Forelimb muscle (tissue), 1 donor: ENCODE measurements around the gene DDX51. TPM values are rescaled to one million over a fixed set of nuclear protein-coding genes. Genes with fewer than 3 reads are reported as not detected.
"Not testable (repeated sequence)": the region's sequence is repeated elsewhere in the genome, so short reads cannot be mapped to it uniquely, and the experiment has no call there.

Experiments used
- DNase-seq: peaks from one replicate; pipeline ENCODE4 v3.0.0-alpha.2; 2013; ENCODE audit warnings: low read depth
- polyA plus RNA-seq: library from polyadenylated mRNA; unstranded; fragments of 120-200 nt; gene quantifications from one replicate; pipeline ENCODE4 v1.2.1, GENCODE V29; 2013; ENCODE audit not compliant: insufficient read length

DDX51 gene
- polyA plus RNA-seq, 1 donor = 12.9 TPM

DNA sequence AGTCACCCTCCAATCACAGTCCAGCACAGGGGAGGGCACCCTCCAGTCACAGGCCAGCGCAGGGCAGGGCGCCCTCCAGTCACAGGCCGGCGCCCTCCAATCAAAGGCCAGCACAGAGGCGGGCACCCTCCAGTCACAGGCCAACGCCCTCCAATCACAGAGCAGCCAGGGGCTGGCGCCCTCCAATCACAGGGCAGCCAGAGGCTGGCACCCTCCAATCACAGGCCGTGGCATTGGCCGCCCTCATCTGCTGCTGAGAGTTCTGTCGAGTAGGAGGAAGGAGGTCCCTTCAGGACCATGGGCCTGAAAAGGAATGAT is 26.6 kb downstream of the DDX51 start:
- DNase-seq = no peak

- DNase-seq = no peak
Measured at GRCh38 chr12:132116709-132117557, 27.2 kb downstream of the DDX51 start.

- DNase-seq = no peak
Measured at GRCh38 chr12:132115500-132115899, 28.6 kb downstream of the DDX51 start.

GRCh38 chr12:132114667-132115066 is 29.5 kb downstream of the DDX51 start:
- no peak for DNase-seq

GRCh38 chr12:132111654-132112304 is 32.3 kb downstream of the DDX51 start:
- DNase-seq = no peak

DNA sequence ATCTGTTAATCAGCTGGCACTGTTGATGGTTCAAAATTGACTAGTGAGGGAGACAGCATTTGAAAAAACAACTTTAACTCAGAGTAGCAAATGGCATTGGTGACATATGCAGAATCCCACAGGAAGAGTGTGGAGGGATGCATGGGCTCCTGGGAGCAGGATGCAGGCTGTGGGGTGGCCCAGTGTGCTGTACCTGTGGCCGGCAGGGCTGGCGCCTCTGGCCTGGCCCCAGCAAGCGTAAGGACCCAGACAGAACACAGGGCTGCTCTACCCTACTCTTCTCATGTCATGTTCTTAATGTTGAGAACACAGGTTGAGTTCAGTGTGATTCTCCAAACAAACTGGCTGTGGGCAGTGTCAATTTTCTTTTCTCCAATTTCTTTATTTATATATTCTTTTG is 33.4 kb downstream of the DDX51 start:
- no peak for DNase-seq

DNA sequence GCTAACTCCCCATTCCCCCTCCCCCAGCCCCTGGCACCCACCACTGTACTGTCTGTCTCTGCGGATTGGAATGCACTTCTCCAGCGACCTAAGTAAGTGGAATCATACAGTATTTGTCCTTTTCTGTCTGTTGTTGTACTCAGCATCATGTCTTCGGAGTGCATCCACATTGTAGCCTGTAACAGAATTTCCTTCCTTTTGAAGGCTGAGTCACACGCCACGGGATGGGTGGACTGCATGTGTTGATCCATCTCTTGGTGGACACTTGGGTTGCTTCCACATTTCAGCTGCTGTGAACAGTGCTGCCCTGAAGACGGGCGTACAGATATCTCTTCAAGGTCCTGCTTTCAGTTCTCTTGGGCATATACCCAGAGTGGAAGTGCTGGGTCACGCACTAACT is 34.4 kb downstream of the DDX51 start:
- DNase-seq = no peak

GRCh38 chr12:132108211-132108832 is 35.8 kb downstream of the DDX51 start:
- no peak for DNase-seq

GRCh38 chr12:132106921-132107320 is 37.2 kb downstream of the DDX51 start:
- no peak for DNase-seq

GRCh38 chr12:132105467-132105866 is 38.7 kb downstream of the DDX51 start:
- no peak for DNase-seq

GRCh38 chr12:132103542-132104308 is 40.4 kb downstream of the DDX51 start:
- no peak for DNase-seq

DNA sequence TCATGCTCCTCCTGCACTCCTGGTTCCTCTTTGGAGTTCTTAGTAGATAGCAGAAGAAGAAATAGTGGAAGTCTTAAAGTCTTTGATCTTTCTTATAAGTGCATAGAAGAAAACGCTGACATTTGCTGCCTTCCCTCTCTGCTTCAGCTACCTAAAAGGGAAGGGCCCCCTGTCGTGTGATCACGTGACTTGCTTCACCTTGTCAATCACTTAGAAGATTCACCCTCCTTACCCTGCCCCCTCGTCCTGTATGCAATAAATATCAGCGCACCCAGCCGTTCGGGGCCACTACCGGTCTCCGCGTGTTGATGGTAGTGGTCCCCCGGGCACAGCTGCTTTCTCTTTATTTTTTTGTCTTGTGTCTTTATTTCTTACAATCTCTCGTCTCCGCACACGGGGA is 41.0 kb downstream of the DDX51 start:
- DNase-seq = not testable (repeated sequence)

GRCh38 chr12:132102297-132102696 is 41.8 kb downstream of the DDX51 start:
- DNase-seq = no peak

- no peak for DNase-seq
Measured at GRCh38 chr12:132100306-132101065, 43.6 kb downstream of the DDX51 start.

GRCh38 chr12:132099739-132100138 is 44.4 kb downstream of the DDX51 start:
- DNase-seq = no peak

GRCh38 chr12:132095520-132096409 is 48.4 kb downstream of the DDX51 start:
- DNase-seq = no peak

DNA sequence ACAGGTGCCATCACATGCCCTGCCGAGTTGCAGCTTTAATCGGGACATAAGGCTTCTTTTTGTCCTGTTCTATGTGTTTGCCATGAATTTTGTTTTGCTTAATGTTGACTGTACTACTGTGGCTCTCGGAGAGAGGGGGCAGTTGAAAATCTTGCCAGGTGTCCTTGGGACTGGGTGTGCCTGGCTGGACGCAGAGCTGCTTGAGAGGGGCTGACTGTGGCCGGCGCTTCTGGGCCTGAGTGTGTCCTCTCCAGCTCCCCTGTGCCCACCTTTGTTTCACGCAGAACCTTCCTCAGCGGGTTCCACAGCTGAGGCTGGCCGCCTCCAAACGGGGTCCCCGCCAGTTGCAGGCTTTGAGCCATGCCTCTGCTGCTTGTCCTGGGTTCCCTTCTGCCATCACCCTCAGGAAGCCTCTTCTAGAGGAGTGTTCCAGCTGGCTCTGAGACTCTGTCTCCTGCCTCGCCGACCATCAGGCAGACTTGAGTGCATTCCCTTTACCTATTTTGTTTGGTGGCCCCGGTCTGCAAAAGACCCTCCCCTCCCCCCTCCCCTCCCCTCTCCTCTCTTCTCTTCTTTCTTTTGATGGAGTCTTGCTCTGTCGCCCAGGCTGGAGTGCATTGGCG is 49.7 kb downstream of the DDX51 start:
- DNase-seq = no peak

GRCh38 chr12:132089407-132089910 is 54.7 kb downstream of the DDX51 start:
- no peak for DNase-seq
